Smooth muscle cell of the coronary artery (primary cell): ENCODE data around the gene SERPINB1. TPM values are rescaled to one million over a fixed set of nuclear protein-coding genes. Genes with fewer than 3 reads are reported as not detected.

Experiments used
- total RNA-seq: library from RNA; depleted of rRNA; stranded (reverse); fragments of >200 nt; gene quantifications from 2 replicates; pipeline ENCODE4 v1.2.3, GENCODE V29; 2014; ENCODE audit warnings: low replicate concordance

SERPINB1 gene
- total RNA-seq: 5.4 and 14.7 TPM in 2 replicates

GRCh38 chr6:2841264-2842138 is at the start of gene SERPINB1:
TSS of gene SERPINB1 (minus strand) at chr6:2841863. CDS start at chr6:2840586, 1,277 bp downstream.

Other genes starting within 250 kb of the SERPINB1 start
- 0.30 and 0.47 TPM in 2 replicates for gene MYLK4, start 90.9 kb downstream of the SERPINB1 start, total RNA-seq
- gene WRNIP1, start 76.5 kb downstream of the SERPINB1 start, total RNA-seq: 32.4 and 41.0 TPM in 2 replicates
- gene SERPINB9, start 61.4 kb upstream of the SERPINB1 start, total RNA-seq: 3.3 and 6.7 TPM in 2 replicates
- 49.3 and 106 TPM in 2 replicates for gene SERPINB6, start 129.7 kb upstream of the SERPINB1 start, total RNA-seq
- gene NQO2, start 158.0 kb upstream of the SERPINB1 start, total RNA-seq: 44.7 and 55.5 TPM in 2 replicates
- 16.2 and 21.3 TPM in 2 replicates for gene RIPK1, start 226.6 kb upstream of the SERPINB1 start, total RNA-seq